HG03280 (cell line): Measurements from ENCODE around the gene PLA2G2D.
"Not testable (repeated sequence)": the region's sequence is repeated elsewhere in the genome, so short reads cannot be mapped to it uniquely, and the experiment has no call there.

Experiments used
- ATAC-seq: cut with Tn5 transposase; IDR thresholded peaks from one replicate; pipeline ENCODE4 v1.9.1; 2021; ENCODE audit warnings: mild to moderate bottlenecking, moderate library complexity; ENCODE audit not compliant: unreplicated experiment

Gene PLA2G2D

DNA sequence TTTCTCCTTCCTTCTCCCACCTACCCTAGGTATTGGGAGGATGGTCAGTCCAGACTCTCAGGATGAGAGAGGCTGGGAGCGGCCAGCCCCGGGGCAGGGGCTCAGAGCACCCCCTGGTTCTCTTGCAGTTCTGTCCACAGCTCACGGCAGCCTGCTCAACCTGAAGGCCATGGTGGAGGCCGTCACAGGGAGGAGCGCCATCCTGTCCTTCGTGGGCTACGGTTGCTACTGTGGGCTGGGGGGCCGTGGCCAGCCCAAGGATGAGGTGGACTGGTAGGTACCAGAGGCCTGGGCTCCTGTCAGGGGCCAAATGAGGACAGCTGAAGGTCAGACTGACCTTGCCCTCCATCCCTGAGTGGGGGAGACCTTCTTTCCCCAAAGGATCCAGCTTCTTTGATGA is 24.0 kb upstream of the PLA2G2D start:
- ATAC-seq = no peak

DNA sequence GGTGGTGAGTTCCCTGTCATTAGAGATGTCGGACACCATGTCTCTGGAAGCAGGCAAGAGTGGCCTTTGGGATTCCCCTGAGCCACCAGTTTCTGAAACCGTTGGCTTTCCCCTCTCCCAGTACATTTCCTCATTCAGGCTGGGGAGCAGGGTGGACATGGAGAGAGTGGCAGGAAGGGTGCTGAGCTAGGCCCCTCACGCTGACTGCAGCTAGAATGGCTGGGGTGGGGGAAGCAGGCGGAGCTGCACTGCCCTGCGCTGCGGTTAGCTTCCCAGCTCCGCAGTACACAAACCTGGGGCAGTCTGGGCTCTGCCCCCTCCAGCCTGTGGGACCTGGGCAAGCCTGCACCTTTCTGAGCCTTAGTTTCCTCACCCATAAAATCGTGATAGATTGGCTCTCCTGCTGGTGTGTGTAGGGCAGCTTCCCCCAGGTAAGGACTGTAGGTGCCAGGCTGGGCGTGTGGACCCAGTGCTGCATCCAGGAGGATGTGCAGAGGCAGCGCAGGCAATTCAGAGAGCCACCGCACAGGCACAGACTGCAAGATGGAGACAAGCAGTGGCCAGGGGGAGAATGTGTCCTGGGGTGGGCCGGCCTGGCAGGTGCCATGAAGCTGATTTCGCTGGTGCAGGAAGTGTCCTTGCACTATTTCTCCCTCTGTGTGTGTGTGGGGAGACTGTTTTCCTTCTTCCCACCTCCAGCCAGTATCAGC is 22.8 kb upstream of the PLA2G2D start:
- ATAC-seq = no peak

- ATAC-seq = no peak
Measured at GRCh38 chr1:20141466-20141865, 22.1 kb upstream of the PLA2G2D start.

DNA sequence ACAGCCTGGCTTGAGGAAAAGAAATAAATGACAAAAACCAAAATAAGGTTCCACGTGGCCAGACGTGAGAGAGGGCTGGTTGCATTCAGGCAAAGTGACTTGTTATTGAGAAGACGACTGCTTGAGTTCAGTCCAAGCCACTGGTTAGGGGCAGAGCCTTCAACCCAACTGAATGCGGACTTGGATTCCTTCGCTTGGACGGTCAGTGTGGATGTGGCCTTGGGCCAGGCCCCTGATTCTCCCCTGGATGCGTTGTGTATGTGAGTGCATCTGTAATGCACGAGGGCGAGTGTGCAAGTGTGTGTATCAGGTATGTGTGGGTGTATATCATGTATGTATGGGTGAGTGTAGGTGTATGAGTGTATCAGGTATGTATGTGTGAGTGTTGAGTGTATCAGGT is 21.7 kb upstream of the PLA2G2D start:
- ATAC-seq = no peak

DNA sequence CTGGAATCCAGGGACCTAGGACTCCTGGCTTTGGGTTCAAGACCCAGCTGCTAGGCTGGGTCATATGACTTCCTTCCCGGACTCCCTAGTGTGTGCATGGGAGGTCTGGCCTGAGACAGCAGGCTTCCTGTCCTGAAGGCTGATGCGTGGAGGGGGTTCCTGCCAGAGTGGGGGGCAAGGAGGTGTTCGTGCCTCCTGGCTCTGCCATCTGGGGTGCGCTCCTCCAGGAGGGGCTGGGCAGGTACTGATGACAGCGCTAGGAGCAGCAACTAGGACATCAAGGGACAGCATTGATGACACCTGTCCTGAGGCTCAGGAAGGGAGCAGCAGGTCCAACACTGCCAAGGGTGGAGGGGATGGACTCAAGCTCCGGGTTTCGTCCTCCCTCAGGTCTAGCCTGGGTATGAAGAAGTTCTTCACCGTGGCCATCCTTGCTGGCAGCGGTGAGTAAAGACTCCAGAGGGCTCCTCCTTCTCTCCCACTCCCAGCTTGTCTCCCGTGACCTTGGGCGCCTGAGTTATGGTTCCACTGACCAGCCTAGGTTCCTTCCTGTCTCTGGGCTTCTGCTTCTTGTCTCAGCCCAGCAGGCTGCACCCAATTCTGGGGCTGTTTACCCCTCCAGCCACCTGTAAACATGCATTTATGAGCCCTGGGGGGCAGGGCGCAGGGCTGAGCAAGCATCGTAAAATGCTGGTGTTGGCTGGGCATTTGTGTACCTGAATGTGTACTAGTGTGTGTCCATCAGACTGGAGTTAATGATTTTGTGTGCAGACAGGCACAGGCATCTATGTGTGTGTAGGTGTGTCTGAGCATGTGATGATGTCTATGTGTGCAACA is 20.7 kb upstream of the PLA2G2D start:
- ATAC-seq = no peak

DNA sequence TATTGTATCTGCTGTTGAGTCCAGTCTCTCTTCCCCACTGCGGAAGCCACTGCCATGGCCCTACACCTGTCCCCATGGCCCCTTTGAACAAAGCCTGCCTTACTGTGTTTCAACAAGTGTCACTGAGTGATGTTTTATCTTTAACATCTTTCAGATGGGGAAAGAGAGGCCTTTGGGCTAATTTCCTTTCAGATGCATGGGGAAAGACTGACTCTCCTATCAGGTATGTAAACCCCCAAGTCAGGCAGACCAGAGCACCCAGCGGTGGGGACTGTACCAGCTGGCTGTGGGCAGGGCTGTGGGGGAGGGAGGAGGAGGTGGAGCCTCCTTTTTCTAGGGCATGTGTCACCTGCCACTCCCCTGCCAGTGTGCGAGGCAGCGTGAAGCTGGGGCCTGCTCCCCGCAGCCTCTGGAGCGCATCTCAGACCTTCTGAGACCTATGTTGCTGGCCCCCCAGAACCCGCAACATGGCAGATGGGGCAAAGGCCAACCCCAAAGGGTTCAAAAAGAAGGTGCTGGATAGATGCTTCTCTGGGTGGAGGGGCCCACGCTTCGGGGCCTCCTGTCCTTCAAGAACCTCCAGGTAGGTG is 19.7 kb upstream of the PLA2G2D start, which contains the start of gene PLA2G2F:
Gene PLA2G2F (plus strand): TSS at position 363 of the 590 bp plus-strand sequence. CDS start 105 bp downstream, at position 468.
- ATAC-seq = no peak

DNA sequence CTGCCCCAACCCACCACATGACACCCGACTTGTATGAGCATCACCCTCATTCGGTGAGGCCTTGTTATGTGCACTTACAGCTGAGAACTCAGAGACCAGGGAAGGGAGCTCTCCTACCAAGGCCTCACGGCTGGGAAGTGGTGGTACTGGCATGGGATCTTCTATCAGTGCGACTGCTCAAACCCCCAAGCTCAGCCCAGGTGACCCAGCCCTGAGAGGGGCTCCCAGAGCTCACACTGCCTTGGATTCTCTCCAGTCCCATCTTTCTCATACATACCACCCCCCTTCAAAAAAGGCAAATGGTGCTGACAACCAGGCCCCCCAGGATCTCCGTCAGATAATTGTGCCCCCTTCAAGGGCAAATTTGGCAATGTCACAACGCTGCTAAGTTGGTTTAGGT is 19.0 kb upstream of the PLA2G2D start:
- ATAC-seq = no peak

- ATAC-seq = no peak
Measured at GRCh38 chr1:20137604-20138003, 18.3 kb upstream of the PLA2G2D start.

- ATAC-seq = no peak
Measured at GRCh38 chr1:20137055-20137454, 17.7 kb upstream of the PLA2G2D start.

GRCh38 chr1:20136249-20136648 is 16.9 kb upstream of the PLA2G2D start:
- ATAC-seq = no peak

DNA sequence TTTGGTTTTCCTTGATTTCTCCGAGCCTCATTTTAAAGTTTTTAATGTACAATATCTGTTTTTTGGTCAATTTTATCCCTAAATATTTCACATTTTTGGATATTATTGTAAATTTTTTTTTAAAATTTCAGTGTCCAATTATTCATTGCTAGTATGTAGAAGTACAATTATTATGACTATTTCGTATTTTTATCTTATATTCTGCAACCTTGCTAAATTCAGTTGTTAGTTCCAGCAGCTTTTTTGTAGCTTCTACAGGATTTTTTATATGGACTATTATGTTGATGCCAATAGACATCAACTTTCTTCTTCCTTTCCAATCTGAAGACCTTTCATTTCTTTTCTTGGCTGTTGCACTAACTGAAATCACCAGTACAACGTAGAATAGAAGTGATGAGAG is 15.7 kb upstream of the PLA2G2D start:
- no peak for ATAC-seq

DNA sequence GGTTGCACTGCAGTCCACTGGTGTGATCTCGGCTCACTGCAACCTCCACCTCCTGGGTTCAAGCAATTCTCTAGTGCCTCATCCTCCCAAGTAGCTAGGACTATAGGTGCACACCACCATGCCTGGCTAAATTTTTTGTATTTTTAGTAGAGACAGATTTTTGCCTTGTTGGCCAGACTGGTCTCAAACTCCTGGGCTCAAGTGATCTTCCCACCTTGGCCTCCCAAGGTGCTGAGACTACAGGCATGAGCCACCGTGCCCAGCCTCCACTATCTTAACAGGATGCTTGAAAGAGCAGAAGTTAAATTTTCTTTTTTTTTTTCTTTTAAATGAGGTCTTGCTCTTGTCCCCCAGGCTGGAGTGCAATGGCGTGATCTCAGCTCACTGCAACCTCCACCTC is 11.2 kb upstream of the PLA2G2D start:
- ATAC-seq = not testable (repeated sequence)

DNA sequence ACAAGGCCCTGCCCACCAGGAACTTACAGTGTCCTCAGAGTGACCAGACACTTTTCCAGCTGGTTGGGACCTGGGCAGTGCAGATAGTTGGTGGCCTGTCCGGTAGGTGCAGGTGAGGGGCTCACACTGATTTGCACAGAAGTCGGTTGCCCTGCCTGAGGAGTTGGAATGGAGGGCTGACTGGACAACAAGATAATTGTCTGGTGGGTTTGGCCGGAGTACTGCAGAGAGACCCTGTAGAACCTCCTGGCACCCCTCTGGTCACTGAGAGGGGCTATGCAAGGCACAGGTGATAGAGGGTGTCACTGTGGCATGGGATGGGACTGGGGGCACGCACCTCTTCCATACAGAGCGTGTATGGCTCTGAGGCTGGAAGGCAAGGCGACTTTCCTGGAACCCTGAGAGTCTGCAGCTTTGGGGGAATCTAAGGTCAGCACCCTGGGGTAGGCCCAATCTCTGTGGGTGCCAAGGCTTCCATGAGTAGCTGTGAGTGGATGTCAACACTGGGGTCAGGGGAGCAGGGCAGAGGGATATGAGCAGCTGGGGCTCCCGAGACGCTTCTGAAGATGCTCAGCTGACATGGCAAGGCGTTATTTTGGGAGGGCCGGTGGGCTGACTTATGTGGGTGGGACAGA is 7.6 kb upstream of the PLA2G2D start:
- ATAC-seq = no peak

GRCh38 chr1:20126041-20126805 is 6.9 kb upstream of the PLA2G2D start:
- peak; percentile 50 for ATAC-seq

- ATAC-seq = no peak
Measured at GRCh38 chr1:20125100-20125499, 5.8 kb upstream of the PLA2G2D start.

DNA sequence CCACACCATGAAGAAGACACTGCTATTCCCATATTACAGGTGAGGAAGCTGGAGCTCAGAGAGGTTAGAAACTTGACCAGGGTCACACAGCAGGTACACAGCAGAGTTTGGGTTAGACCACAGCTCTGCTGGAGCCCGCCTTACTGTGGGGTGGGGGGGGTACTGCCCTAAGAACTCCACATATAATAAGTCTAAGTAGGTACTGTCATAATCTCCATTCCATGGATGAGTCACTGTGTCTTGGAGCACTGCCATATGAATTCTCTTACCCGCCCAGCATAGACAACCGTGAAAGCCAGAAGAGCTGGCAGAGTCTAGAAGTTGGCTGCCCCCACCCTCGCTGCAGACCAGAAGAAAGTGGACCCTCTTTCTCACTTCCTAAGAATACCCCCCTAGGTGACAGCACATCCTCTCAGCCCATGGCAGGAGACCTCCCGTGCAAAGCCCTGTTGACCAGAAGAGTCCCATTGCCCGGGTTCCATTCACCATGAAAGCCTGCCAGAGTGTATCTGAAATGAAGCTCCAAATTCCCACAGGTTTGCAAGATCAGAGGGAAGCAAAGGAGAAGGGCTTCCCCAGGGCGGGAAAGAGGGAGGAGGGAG is 5.2 kb upstream of the PLA2G2D start:
- ATAC-seq = no peak

- no peak for ATAC-seq
Measured at GRCh38 chr1:20123722-20124455, 4.6 kb upstream of the PLA2G2D start.

DNA sequence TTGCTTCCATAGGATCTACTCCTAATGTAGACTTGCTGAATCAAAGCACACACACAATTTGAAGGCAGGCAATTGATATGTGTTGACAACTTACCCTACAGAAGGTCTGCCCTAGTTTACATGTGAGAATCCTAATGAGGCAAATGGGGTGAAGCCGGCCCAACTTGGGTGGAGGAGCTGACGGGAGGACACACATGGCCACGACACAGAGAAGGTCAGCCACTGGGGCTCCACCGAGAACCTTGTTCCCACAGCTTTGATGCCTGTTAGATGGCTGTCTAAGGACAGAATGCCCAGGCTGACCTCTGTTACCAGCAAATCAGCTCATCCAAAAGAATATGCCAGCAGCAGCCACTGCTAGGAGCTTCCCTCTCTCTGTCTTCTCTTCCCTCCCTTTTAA is 1.5 kb upstream of the PLA2G2D start:
- no peak for ATAC-seq

- ATAC-seq = no peak
Measured at GRCh38 chr1:20117236-20117635, 2.1 kb downstream of the PLA2G2D start.

GRCh38 chr1:20115916-20116315 is 3.4 kb downstream of the PLA2G2D start:
- no peak for ATAC-seq
